HG02970 (cell line): Measurements from ENCODE around the gene ELOF1.

Source experiments
- ATAC-seq: cut with Tn5 transposase; IDR thresholded peaks from one replicate; pipeline ENCODE4 v1.9.1; 2021; ENCODE audit warnings: mild to moderate bottlenecking, moderate library complexity, moderate number of reproducible peaks; ENCODE audit not compliant: unreplicated experiment, low FRiP score

ELOF1 gene

GRCh38 chr19:11538232-11539036 lies 20.6 kb downstream of the ELOF1 start, which contains the start of gene CNN1:
CNN1 (plus strand) TSS chr19:11538851; CDS start chr19:11538928, 77 bp downstream.
- no peak for ATAC-seq

GRCh38 chr19:11535792-11536595 lies 23.0 kb downstream of the ELOF1 start:
- peak; percentile 76 for ATAC-seq

- no peak for ATAC-seq
These were observed 24.1 kb downstream of the ELOF1 start for GRCh38 chr19:11534948-11535347.

- no peak for ATAC-seq
These were observed 24.5 kb downstream of the ELOF1 start for GRCh38 chr19:11534538-11534937.

- ATAC-seq = no peak
These were observed 28.6 kb downstream of the ELOF1 start for GRCh38 chr19:11530432-11530831.

GRCh38 chr19:11528551-11529341 lies 30.3 kb downstream of the ELOF1 start, which contains the start of gene ECSIT:
ECSIT (minus strand) TSS chr19:11529134; CDS start chr19:11519170, 9,964 bp downstream.
- ATAC-seq = peak; percentile 93

- no peak for ATAC-seq
These were observed 39.9 kb downstream of the ELOF1 start for GRCh38 chr19:11519138-11519537.

GRCh38 chr19:11513946-11514345 lies 45.1 kb downstream of the ELOF1 start:
- ATAC-seq = no peak

- no peak for ATAC-seq
These were observed 48.6 kb downstream of the ELOF1 start for GRCh38 chr19:11510444-11510843.

GRCh38 chr19:11507370-11508078 lies 51.5 kb downstream of the ELOF1 start:
- no peak for ATAC-seq

- no peak for ATAC-seq
These were observed 52.1 kb downstream of the ELOF1 start for GRCh38 chr19:11506967-11507366.

- ATAC-seq = peak; percentile 26
These were observed 52.9 kb downstream of the ELOF1 start for GRCh38 chr19:11506101-11506555.

GRCh38 chr19:11505504-11506100 lies 53.4 kb downstream of the ELOF1 start, which contains the start of gene ZNF653:
ZNF653 (minus strand) TSS chr19:11505839; CDS start chr19:11505786, 53 bp downstream.
- peak; percentile 65 for ATAC-seq

GRCh38 chr19:11505032-11505503 lies 54.0 kb downstream of the ELOF1 start:
- ATAC-seq = peak; percentile 85

GRCh38 chr19:11504502-11505031 lies 54.5 kb downstream of the ELOF1 start:
- no peak for ATAC-seq
